GM21390 (cell line): Measurements from ENCODE around the gene CDKN2B-AS1.

Source experiments
- ATAC-seq: cut with Tn5 transposase; IDR thresholded peaks from one replicate; pipeline ENCODE4 v1.9.1; 2021; ENCODE audit not compliant: unreplicated experiment

The CDKN2B-AS1 gene

GRCh38 chr9:22005021-22005701 is 10.6 kb downstream of the CDKN2B-AS1 start:
- ATAC-seq = no peak

GRCh38 chr9:22005702-22006606 is 11.4 kb downstream of the CDKN2B-AS1 start:
- ATAC-seq = no peak

DNA sequence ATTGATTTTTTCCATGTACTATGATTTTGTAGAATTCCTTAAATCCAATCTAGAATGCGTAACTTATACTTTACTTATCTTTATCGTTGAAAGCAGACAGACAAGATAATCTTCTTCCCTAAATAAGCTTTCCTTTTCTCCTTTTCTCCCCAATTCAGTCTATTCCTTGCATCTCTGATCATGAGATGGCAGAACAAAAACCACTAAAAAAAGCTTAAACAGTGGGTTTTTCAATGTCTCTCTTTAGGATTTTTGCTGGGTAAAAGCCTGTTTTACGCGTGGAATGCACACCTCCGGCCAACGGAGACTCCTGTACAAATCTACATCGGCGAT is 13.8 kb downstream of the CDKN2B-AS1 start:
- no peak for ATAC-seq

GRCh38 chr9:22008717-22009505 is 14.3 kb downstream of the CDKN2B-AS1 start, which contains the start of gene CDKN2B:
Gene CDKN2B, minus strand, starts transcription at chr9:22009305. Its CDS starts 352 bp downstream, at chr9:22008953.
- ATAC-seq = peak; percentile 90

DNA sequence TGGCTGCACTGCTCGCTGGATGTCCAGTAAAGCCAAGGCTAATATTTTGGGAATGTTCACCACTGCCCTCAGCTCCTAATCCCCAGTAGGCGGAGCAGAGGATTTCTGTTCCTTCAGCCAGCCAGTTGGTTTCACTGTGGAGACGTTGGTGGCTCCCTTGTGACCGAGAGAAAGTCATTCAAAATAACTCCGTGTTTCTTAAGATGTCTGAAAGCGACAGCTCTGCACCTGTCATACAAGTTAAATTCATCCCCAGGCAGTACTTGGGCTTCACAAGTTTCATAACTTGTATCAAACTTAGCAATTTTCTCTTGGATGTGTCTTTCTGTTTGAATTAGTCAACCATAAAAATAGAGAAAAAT is 14.9 kb downstream of the CDKN2B-AS1 start:
- ATAC-seq = peak; percentile 42

GRCh38 chr9:22010866-22011625 is 16.5 kb downstream of the CDKN2B-AS1 start:
- ATAC-seq = no peak

DNA sequence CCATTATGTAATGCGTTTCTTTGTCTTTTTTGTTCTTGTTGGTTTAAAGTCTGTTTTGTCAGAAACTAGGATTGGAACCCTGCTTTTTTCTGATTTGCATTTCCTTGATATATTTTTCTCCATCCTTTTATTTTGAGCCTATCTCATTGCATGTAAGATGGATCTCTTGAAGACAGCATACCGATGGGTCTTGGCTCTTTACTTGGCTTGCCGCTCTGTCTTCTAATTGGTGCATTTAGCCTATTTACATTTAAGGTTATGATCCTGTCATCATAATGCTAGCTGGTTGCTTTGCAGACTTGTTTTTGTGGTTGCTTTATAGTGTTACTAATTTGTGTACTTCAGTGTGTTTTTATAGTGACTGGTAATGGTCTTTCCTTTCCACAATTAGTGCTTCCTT is 27.8 kb downstream of the CDKN2B-AS1 start:
- ATAC-seq = no peak

- no peak for ATAC-seq
Measured at GRCh38 chr9:22026696-22027095, 32.1 kb downstream of the CDKN2B-AS1 start.

DNA sequence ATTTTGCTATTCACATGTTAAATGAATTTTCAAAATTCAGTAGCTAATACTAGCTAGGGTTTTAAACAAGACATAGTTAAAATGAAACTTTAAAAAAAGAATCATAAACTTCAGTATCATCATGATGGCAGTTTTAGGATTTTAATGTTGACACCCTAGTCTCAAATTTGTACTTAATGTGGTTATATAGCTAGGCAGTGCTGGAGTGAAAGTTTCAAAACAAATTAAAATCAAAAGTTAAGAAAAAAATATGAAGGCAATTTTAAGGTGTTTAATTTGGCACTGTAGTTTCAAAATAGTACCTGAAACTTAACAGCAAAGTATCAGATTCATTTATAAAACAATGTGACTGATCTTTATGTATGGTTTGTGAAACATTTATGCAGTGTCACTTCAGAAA is 33.8 kb downstream of the CDKN2B-AS1 start:
- no peak for ATAC-seq

DNA sequence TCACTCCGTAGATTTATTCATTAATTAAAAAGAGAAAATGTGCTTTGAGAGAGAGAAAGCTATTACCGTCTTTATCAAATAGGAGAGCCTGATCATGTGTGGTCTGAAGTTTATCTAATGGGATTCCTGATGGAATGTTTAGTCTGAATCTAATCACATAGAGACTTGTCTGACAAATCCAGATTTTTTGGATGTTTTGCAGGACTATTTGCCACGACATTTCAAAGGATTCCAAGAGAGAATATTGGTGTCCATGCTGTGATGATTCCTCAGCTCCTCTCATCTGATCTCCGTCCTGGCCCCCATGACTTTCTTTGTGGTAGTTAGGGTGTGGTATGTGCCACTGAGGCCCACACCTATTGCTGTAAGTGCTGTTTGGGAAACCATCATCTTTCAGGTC is 34.6 kb downstream of the CDKN2B-AS1 start:
- ATAC-seq = no peak

DNA sequence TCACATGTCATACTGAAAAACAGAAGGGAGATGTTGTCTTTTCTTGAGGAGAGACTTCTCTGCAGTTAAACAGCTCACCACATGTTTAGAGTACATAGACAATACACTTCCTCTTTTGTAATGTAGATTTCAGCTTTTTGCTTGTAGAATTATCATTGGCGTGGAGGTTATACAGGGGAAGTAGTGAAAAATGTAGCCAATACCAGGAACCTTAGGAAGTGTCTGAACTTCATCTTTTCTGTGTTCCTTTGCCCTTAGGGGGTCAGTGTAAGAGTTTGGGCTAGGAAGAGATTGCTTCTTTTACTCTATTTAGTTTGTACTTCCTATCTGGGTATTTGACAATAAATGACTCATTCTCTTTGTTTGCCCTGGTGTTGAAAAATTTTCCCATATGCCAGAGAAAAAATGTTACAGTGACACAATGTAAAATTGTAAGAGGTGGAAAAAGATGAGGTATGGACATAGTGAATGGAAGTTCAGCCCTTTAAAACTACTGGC is 35.6 kb downstream of the CDKN2B-AS1 start:
- peak; percentile 85 for ATAC-seq

DNA sequence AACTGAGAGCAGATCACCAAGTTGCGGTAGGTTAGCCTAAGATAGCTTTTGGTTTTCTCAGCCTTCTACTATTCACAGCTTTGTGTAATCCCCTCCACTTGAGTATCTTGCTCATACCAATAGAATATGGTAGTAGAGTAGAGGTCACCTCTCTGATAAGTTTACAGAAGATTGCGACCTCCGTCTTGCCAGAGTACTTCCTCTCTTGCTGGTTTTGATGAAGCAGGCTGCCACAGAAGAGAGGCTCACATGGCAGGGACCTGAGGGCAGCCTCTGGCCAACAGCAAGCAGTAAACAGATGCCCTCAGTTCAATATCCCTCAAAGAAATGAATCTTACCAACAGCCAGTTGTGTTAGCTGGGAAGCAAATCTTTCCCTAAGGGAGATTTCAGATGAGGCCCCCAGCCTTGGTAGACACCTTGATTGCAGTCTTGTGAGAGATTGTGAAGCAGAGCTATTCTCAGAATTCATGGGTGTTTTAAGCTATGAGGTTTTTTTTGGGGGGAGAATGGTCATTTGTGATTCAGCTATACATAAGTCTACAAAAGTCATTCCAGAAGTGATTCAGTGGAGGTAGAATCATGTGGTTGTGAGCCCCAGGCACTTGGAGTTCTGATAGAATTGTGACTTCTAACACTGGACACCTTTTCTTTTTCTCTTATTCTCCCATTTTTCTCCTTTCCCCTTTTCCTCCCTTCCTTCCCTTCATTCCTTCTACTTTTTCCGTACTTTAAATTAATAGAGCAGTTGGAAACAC is 37.2 kb downstream of the CDKN2B-AS1 start:
- no peak for ATAC-seq

- no peak for ATAC-seq
Measured at GRCh38 chr9:22033012-22033630, 38.5 kb downstream of the CDKN2B-AS1 start.

- no peak for ATAC-seq
Measured at GRCh38 chr9:22035591-22036011, 41.0 kb downstream of the CDKN2B-AS1 start.

DNA sequence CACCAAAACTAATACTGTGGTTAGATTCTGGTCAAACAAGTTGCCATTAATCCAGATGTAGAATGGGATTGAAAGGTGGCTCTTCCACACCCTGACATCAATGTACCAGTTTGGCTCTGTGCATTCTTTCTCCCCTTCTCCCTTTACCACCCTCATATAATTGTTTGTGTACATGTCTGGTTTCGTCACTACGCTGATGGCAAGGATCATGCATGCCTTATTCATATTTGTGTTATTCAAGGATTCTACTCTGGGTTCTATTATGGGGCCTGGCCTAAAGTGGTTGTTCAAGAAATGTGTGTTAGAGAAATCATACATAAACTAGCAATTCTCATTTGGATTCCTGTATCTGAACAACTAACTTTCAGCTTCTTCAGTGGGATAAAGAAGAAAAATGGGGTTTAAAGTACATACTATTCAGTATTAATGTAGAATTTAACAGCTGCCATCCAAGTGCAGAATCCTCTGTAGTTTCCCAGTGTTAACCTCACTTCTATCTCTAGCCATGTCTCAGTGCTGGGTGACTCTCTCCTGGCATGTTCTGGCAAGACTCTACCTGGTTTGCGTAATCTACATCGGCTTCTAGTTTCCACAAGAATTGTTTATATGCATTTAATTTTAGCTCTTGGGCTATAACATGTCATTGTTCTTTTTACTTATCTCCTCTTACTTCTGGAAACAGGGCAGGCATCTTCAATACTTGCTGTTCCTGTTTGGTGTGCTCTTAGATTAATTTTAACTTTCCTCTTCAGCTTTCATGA is 42.5 kb downstream of the CDKN2B-AS1 start:
- no peak for ATAC-seq

GRCh38 chr9:22037954-22038690 is 43.5 kb downstream of the CDKN2B-AS1 start:
- ATAC-seq = peak; percentile 49

- no peak for ATAC-seq
Measured at GRCh38 chr9:22039258-22039657, 44.7 kb downstream of the CDKN2B-AS1 start.

DNA sequence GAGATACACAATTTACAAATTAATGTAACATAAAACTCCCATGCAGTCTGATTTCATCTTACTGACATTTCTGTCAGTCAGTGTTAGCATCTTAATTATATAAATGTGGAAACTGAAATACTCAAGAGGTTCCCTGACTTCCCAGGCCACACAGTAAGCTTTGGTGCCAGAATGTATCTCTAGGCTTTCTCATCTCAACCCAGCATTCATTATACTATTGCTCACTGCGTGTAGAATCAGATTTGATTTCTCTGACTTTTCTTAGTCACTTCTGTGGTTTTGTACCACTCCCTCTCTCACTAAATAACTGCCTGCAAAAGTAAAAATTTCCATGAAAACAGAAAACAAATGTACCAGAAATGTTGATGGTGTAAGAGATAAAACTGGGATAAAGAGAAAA is 46.2 kb downstream of the CDKN2B-AS1 start:
- ATAC-seq = no peak
